GM18505 (cell line): ENCODE measurements around the gene UXS1.

Source experiments
- ATAC-seq: cut with Tn5 transposase; IDR thresholded peaks from one replicate; pipeline ENCODE4 v1.9.1; 2021; ENCODE audit not compliant: unreplicated experiment
- POLR2A ChIP-seq: IDR thresholded peaks from 4 replicates; pipeline ENCODE4 v1.6.1; 2011; ENCODE audit warnings: borderline replicate concordance; ENCODE audit not compliant: insufficient read depth, insufficient read length; ENCODE audit errors: extremely low read depth

UXS1 gene

GRCh38 chr2:106161938-106162820 lies 31.9 kb downstream of the UXS1 start:
- no peak for TF ChIP-seq POLR2A
- ATAC-seq = no peak

GRCh38 chr2:106161341-106161740 lies 32.8 kb downstream of the UXS1 start:
- no peak for ATAC-seq
- TF ChIP-seq POLR2A = no peak

- no peak for TF ChIP-seq POLR2A
- peak; percentile 58 for ATAC-seq
These were observed 33.3 kb downstream of the UXS1 start for GRCh38 chr2:106160786-106161261.

- ATAC-seq = peak; percentile 58
- TF ChIP-seq POLR2A = no peak
These were observed 34.0 kb downstream of the UXS1 start for GRCh38 chr2:106159866-106160785.

- ATAC-seq = no peak
- no peak for TF ChIP-seq POLR2A
These were observed 35.2 kb downstream of the UXS1 start for GRCh38 chr2:106158871-106159270.

- no peak for ATAC-seq
- TF ChIP-seq POLR2A = no peak
These were observed 36.0 kb downstream of the UXS1 start for GRCh38 chr2:106158131-106158530.

- TF ChIP-seq POLR2A = no peak
- no peak for ATAC-seq
These were observed 36.7 kb downstream of the UXS1 start for GRCh38 chr2:106157416-106157815.

GRCh38 chr2:106156305-106157296 lies 37.5 kb downstream of the UXS1 start:
- TF ChIP-seq POLR2A = no peak
- ATAC-seq = no peak

GRCh38 chr2:106153781-106154180 lies 40.3 kb downstream of the UXS1 start:
- no peak for TF ChIP-seq POLR2A
- ATAC-seq = no peak

- peak; percentile 63 for ATAC-seq
- TF ChIP-seq POLR2A = no peak
These were observed 46.4 kb downstream of the UXS1 start for GRCh38 chr2:106147665-106148064.

- no peak for TF ChIP-seq POLR2A
- ATAC-seq = peak; percentile 12
These were observed 46.9 kb downstream of the UXS1 start for GRCh38 chr2:106147159-106147558.

- no peak for ATAC-seq
- TF ChIP-seq POLR2A = no peak
These were observed 49.3 kb downstream of the UXS1 start for GRCh38 chr2:106144621-106145331.
